SKM-1 (cell line): ENCODE measurements around the gene COL20A1.

Experiments
- DNase-seq: peaks from one replicate; lab custom pipeline; 2025; ENCODE audit not compliant: unreplicated experiment; lab: John Stamatoyannopoulos, UW

The COL20A1 gene

DNA sequence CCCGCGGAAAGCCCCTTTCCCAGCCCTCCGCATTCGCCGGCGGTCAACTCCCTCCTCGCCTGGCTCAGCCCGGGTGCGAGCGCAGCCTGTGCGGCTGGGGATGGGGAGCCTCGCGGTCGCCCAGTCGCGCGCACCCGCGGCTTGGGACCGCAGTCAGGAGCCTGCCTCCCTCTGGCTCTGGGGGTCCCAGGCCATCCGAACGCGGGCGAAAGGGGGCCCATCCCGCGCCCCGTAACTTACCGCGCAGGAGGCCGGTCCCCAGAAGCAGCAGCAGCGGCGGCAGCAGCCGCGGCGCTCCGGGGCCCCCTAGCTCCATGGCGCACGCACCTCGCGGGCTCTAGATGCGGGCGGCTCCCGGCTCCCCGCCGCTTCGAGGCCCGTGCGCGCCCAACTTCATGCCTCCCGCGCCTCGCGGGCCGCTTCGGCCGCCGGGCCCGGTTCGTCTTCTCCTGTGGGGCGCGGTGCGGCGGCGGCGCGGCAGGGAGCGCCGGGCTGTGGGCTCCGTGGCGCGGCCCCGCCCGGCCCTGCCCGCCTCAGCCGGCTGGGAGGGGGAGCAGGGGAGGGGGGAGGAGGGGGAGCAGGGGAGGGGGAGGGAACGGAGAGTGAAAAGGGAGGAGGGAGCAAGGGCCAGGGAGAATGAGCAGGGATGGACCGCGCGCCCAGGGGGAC is 68.0 kb downstream of the COL20A1 start, which contains the start of gene CHRNA4:
CHRNA4 (minus strand) TSS at position 500 of the 669 bp plus-strand sequence; CDS start at position 316, 184 bp downstream.
- no peak for DNase-seq

DNA sequence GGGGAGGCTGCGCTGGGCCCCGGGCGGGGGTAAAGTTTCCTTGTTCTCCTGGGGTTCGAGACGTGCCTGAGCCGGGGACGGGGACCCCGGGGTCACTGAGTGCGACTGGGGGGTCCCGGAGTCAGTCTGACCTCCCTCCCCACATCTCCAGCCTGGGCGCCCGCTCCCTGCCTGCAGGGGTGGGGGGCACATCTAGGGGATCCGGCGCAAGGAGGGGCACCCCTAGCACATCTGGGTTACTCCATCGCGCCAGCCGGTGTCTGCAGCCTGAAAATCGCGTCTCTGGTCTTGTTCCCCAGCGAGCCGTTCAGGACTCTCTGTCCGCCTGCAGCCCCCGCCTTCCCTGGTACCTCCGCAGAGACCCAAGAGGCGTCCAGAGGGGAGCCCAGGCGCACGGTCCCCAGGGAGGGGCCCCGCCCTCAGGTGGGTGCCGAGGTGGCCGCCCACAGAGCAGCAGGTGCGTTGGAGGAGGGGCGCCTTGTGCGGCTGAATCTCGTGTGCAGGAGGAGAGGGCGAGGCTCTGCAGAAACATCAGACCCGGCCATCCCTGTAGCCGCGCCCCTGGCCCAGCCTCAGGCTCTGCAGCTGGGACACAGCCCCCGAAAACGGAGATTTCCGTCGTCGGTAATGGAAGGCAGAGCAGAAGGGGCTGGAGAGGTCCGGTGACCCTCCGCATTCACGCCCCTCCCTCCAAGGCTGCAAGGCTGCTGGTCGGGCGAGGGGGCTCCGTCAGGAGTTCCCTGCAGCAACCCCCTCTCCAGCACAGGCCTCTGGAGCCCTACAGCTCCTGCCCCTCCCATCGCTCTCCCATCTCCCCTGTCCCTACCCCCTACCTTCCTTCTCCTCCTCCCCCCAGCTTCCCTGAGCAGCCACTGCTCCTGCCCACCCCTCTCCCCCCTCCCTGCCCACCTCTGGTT is 68.8 kb downstream of the COL20A1 start:
- DNase-seq = no peak

DNA sequence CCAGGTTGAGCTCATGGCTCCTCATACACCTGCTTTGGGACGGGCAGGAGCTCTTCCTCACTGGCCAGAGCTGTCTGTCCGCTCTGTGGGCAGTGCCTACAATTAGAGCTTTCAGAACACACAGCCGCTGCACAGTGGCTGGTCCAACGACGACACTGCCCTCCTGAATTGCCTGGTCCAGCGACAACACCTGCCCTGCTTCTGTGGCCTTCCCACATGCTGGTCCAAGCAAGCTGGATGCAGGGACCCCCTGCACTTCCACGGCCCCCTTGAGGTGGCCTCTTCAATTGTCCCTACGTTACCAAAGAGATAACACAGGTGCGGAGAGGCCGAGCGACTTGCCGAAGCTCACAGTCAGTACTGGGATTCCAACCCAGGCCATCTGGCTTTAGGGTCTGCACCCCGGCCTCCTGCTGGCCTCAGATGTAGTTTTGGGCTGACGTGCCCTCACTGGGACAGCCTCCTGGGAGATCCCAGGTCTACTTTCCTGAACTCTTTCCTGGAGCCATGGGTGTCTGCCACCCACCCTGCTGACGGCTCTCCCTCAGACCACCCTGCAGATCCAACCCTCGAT is 69.5 kb downstream of the COL20A1 start:
- no peak for DNase-seq

DNA sequence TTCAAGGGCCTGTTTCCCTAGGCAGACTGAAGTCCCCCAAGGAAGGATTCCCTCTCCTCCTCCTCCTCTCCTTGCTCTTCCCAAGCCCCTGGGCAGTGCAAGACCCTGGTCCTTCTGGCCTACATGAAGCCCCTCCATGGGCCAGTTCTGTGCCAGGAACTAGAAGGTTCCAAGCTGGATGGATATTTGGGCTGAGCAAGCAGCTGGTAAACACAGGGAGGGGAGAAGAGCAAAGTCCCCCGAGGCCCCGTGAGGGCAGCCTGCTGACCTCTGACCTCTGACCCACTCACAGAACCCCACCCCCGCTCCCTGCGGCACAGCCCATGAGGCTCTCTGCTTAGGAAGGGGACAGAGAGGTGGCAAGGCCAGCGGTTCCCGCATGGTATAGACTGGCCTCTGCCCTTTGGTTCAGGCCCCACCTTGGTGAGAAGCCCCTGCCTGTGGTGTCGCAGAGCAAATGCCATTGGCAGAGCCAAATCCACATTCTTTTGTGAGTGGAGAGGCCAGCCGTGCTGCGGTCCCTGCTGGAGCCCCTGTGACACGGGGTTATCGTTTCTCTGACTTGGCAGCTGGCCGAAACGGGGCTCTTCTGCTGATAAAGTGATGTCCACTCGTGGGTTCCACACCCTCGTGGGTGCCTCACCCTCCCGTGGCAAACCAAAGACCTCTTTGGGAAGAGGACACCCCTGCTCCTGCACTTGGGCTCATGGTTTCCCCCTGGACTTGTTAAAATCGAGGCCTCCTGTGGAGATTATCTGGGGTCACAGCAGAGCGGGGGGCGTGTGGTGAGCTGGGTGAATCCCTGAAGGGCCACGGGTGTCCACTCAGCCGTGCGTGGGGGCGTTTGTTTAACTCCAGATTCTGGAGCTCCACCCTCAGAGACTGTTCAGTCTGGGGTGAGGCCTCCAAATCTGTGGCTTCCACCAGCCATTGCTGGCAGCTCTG is 70.3 kb downstream of the COL20A1 start:
- no peak for DNase-seq

DNA sequence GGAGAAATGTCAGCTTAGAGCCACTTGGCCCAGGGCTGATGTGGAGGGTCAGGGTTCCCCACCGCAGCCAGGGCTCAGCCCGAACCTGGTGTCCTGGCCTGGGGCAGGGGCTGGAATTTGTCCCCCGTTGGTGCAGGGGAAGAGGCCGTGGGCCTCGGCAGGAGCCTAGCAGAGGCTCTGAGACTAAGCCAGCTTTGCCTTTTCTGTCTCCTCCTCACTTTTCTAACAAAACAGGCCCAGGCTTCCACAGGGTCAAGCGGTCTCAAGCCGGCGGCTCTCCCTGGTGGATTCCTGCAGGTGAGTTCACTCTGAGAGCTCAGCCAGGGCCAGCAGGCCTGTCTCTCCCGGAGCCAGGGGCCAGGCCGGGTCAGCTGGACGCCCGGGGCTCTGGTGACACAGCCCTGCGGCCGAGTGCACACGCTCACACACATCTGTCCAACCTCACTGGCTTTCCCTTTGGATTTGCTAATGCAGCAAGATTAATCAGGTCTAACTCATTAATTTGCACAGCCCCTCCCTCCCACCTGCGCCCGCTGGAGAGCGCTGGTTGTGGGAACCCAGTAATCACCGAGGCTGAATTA is 71.1 kb downstream of the COL20A1 start:
- no peak for DNase-seq

DNA sequence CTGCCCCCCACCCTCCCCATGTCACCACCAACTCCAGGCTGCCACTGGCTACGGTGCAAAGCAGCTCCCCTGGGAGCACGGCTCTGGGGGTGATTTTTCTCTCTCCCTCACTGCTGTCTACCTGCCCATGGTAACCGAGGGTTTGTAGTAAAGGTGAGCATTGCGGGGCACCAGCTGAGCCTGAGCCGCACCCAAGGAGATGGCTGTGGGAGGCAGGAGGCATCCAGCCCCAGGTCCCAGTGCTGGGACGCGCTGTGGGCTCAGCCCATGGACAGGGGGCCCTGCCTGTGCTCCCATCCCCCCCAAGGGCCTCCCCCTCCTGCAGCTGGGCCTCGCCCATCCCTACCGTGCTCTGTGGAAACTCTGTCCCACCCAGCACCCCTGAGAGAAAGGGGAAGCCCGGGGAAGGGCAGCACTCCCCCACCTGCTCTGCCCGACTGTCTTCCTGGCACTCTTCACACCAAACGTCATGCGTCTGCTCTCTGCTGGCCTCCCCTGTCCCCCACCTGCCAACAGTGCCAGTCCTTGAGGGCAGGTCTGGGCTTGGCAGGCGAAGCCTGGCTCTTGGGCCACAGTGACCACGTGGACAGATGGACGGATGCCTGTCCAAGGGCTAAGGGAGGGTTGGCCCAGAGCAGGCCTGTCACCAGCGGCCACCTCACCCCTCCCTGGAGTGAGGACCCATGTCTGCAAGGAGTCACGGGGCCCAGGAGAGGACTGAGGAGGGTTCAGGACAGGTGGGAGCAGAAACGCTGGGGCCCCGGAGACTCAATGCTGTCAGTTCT is 72.0 kb downstream of the COL20A1 start:
- no peak for DNase-seq

DNA sequence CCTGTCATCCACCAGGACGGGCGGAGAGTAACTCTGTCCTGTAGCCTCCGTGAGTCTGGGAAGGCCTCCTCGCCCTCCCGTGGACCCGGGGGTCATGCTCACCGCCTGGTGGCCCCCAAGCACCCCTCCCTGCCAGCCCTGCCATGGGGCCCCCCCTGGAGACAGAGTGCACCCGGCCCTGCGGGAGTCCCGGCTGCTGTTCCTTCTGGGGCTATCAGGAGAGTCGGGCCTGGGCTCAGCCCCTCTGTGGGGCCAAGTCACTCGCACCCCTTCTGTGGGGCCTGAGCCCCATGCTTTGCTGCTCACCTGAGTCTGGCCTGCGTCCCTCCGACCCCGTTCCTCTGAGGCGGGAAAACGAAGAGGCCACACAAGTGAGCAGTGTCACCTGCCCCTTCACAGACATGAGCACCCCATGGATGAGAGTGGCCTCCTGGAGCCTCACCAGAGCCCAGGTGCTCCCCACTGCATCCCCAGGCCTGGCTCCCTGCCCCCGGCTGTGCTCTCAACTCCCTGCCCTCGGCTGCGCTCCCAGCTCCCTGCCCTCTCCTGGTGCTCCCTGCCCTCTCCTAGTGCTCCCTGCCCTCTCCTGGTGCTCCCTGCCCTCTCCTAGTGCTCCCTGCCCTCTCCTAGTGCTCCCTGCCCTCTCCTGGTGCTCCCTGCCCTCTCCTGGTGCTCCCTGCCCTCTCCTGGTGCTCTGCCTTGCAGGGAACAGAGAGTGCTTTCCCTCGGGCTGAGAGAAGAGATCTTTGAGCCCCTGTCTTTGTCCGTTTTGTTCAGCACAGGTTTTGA is 72.8 kb downstream of the COL20A1 start:
- DNase-seq = no peak

DNA sequence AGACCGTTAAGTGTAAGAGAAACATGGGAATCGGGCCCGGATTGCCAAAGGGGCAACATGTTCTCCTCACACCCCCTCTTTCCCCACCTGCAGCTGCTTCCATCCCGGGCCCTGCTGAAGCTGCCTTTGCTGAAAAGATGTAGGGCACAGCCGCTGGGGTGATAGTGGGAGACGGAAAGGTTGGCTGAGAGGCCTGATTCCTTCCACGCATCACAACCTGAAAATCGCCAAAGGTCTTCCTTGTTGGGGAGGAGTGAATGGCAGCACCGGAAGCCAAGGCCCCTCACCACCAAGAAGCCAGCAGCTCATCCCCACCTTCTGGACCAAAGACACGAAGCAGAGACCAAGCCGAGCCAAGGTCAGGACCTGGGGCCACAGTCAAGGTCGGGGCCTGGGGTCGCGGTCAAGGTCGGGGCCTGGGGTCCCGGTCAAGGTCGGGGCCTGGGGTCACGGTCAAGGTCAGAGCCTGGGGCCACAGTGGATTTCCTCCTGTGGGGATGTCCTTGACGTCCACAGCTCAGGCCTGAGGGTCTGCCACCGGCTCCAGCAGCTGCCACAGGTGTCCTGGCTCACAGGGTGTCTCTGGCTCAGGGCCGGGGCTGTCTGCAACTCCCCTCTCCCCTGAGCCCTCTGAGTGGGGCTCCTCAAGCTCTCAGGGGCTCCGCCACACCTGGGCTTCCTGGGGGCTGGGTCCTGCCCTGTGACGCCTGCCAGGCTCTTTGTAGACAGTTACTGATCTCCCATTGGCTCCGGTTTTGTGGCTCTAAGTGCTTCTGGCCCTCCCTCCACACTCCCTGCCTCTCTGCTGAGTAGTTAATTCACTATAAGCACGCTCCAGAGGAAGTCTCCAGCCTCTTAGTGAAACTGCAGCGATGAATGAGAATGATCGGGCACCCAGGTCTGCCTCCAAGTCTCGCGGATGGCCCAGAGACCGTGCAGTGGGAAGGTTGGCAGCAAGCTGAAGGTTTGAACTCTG is 73.7 kb downstream of the COL20A1 start:
- no peak for DNase-seq

DNA sequence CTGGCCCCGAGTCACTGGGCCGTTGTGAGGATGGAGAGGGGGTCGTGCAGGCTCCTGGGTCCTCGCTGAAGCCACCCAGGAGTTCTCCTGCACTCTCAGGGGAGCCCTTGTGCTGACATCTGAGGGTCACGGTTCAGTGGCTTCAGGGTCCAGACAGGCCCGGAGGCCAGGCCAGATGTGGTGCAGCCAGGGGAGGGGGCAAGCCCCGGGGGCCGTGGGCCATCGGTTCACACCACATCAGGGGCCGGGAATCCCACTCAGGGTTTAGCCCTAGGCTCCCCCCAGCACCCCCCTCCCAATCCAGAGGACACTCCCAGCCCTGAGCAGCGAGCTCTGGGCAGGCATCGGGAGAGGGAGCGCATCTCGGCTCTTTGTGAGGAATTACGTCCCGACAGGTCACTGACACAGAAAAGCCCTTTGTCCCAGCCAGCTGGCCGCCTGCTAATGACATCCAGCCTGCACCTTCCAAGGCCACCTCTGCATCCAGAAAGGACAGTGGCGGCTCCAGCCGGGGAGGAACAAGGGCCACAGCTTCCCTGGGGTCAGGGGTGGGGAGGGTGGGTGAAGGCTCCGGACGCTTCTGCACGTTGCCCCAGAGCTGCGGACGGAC is 74.6 kb downstream of the COL20A1 start:
- no peak for DNase-seq

DNA sequence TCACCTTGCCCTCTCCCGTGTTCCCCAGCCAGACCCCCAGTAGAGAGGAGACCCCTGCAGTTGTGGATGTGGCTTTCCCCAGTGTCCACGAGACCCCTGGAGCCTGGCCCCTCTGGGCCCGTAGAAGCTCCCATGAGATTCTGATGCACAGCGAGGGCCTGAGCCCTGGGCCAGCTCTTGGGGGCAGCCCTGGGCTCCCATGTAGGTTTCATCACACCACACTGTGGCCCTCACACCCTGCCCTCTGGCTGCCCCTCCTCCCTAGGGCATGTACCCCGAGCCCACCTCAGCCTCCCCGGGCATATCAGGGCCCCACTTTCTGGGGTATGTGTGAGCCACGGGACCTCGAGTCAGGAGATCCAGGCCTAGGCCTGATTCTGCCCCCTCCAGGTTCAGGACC is 75.2 kb downstream of the COL20A1 start:
- DNase-seq = no peak

DNA sequence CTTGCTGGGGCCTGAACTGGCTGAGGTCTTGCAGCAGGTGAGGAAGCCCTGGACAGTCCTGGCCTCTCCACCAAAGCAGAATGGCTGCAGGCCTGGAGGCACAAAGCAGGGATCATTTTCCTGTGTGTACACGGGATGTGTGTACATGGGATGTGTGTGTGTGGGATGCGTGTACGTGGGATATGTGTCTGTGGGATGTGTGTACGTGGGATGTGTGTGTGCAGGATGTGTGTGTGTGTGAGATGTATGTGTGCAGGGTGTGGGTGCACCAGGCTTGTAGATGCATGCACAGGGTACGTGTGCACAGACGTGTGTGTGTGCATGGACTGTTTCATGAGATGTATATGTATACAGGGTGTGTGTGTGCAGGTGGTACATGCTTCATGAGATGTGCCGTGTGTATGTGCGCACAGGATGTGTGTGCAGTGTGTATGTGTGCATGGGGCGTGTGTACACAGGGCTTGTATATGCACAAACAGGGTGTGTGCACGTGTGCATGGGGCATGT is 76.1 kb downstream of the COL20A1 start:
- no peak for DNase-seq

DNA sequence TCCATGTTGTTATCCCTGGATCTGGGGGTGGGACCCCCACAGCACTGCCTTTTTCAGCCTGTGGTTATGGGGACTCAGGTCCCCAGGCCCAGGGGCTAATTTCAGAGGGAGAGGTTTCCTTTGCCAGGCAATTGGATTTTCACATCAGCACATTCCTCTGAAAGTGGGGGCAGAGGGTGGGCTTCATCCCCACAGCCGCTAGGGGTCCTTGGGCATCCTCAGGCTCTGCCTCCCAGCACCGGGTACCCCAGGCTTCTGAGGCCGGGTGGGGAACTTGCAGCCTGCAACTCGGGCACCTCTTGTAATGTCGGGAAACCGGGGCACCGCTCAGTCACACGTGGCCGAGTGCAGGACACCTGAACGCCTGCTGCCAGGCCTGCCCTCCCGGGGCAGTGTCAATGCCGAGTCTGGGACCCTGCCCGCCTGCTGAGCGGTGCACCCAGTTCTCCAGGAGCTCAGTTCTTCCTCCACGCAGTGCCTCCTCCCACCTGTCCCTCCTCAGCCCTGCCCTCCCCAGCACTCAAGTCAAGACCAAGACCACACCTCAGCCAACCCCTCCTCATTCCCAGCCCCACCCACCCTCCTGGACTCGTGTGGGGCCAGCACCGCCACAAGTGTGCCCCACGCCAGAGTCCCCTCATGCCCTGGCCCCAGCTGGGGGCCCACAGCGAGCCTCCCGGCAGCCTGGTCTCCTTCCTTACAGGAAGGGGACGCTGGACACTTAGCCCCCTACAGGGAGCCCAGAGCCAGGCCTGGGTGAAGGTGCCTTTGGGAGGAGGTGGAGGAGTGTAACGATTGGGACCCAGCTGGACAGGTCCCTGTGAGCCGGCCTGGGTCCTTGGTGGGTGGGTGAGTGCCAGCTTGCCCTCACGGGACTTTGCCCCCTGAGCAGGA is 77.0 kb downstream of the COL20A1 start:
- no peak for DNase-seq

DNA sequence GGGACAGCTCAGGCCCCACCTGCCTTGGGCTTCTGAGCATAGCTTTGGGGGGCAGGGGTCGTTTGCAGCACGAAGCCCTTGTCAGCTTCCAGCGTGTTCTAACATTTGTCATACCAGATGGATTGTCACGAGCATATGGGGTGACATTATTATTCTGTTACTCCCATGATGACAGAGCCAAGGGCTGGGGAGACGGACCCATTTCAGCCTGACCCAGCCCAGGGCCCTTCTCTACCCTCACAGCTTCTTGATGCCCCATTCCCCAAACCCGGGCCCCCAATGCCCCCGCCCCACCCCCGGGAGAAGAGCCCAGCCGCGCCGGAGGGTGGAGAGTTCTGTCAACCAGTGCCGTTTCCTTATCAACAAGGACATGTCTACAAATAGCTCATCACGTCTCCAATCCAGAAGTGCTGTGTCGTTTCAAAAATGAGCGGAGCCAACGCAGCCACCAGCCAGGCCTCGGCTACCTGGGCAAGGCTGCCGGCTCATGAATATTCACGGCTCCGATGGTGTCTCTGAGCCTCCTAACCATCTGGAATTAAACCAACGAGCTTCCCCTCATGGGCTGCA is 77.7 kb downstream of the COL20A1 start:
- no peak for DNase-seq

DNA sequence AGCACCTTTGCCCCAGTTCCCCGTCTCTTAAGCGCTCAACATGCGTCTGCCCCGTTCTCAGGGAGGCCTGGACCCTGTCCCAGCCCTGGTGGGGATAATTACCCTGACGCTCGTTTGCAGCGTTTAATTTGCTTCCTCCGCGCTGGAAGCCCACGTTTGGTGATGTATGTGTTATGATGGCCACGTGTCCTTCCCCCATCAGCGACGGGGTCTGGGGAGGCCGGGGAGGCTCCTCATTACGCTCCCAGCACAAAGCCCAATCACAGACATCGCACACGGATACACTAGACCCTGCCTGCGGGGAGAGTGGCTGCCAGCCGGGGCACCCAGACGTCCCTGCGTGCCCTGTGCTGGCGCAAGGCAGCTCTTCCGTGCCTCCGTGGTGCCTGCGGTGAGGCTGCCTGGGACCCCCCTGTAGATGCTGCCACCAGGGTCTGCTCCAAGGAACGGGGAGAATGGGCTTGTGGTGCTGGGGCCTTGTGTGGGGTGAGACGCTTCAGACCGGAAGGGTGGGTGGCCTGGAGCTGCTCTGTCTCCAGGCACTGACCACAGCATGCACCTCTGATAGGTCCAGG is 78.4 kb downstream of the COL20A1 start:
- DNase-seq = no peak
